ENCODE results near the gene RXFP3.
A peak's percentile ranks its signal among the peaks of the same experiment; 100 is the strongest.

RXFP3 gene

DNA sequence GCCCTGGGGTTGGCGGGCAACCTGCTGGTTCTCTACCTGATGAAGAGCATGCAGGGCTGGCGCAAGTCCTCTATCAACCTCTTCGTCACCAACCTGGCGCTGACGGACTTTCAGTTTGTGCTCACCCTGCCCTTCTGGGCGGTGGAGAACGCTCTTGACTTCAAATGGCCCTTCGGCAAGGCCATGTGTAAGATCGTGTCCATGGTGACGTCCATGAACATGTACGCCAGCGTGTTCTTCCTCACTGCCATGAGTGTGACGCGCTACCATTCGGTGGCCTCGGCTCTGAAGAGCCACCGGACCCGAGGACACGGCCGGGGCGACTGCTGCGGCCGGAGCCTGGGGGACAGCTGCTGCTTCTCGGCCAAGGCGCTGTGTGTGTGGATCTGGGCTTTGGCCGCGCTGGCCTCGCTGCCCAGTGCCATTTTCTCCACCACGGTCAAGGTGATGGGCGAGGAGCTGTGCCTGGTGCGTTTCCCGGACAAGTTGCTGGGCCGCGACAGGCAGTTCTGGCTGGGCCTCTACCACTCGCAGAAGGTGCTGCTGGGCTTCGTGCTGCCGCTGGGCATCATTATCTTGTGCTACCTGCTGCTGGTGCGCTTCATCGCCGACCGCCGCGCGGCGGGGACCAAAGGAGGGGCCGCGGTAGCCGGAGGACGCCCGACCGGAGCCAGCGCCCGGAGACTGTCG, 976 bp downstream of the RXFP3 start:
- peak overlapping the region; percentile 55 for H3K4me3 Mint-ChIP-seq
- peaks cover 5% of the 10 kb centered on the region for H3K4me1 Mint-ChIP-seq
- H3K27ac Mint-ChIP-seq, result no peak overlapping the region
- no peaks in the 10 kb centered on the region for H3K9me3 Mint-ChIP-seq
- TF ChIP-seq, protein P1, sequence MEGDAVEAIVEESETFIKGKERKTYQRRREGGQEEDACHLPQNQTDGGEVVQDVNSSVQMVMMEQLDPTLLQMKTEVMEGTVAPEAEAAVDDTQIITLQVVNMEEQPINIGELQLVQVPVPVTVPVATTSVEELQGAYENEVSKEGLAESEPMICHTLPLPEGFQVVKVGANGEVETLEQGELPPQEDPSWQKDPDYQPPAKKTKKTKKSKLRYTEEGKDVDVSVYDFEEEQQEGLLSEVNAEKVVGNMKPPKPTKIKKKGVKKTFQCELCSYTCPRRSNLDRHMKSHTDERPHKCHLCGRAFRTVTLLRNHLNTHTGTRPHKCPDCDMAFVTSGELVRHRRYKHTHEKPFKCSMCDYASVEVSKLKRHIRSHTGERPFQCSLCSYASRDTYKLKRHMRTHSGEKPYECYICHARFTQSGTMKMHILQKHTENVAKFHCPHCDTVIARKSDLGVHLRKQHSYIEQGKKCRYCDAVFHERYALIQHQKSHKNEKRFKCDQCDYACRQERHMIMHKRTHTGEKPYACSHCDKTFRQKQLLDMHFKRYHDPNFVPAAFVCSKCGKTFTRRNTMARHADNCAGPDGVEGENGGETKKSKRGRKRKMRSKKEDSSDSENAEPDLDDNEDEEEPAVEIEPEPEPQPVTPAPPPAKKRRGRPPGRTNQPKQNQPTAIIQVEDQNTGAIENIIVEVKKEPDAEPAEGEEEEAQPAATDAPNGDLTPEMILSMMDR (IDR thresholded peaks at IDR 0.05), result no peak
- no peaks in the 10 kb centered on the region for H3K36me3 Mint-ChIP-seq (ENCODE audit: low read depth)
- H3K27me3 Mint-ChIP-seq (ENCODE audit: low read depth, poor library complexity), result peaks cover 50% of the 10 kb centered on the region
- DNase-seq, result no peak

- no peak overlapping the region for H3K4me3 Mint-ChIP-seq
- no peak overlapping the region for H3K27ac Mint-ChIP-seq
- peaks cover 53% of the 10 kb centered on the region for H3K27me3 Mint-ChIP-seq (ENCODE audit: low read depth, poor library complexity)
- H3K9me3 Mint-ChIP-seq, result no peaks in the 10 kb centered on the region
- no peak for DNase-seq
- H3K36me3 Mint-ChIP-seq (ENCODE audit: low read depth), result no peaks in the 10 kb centered on the region
- peaks cover 5% of the 10 kb centered on the region for H3K4me1 Mint-ChIP-seq
- TF ChIP-seq, protein P1 (IDR thresholded peaks at IDR 0.05), result no peak
These were observed 1.7 kb downstream of the RXFP3 start for GRCh38 chr5:33937707-33938506.

DNA sequence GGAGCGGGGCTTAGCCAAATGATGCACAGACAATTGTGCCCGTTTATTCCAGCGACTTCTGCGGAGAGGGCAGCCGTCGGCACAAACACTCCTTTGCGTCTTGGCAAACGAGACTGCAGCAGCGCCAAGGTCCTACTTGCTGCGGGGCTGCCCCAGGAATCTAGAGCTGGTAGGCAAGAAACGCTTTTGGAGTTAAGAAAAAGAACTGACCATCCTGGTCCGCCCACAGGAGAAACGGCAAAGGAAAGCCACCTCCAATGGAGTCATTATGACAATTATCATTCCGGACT, 2.3 kb downstream of the RXFP3 start:
- Mint-ChIP-seq H3K36me3 (ENCODE audit: low read depth) (no peaks in the 10 kb centered on the region), H3K27ac (no peak overlapping the region), H3K4me3 (no peak overlapping the region), H3K9me3 (no peaks in the 10 kb centered on the region), H3K27me3 (ENCODE audit: low read depth, poor library complexity) (peaks cover 53% of the 10 kb centered on the region), H3K4me1 (peaks cover 5% of the 10 kb centered on the region)
- TF ChIP-seq, protein P1 (IDR thresholded peaks at IDR 0.05), result no peak
- no peak for DNase-seq

- Mint-ChIP-seq H3K27ac (no peak overlapping the region), H3K4me1 (peaks cover 5% of the 10 kb centered on the region), H3K4me3 (no peak overlapping the region), H3K27me3 (ENCODE audit: low read depth, poor library complexity) (peaks cover 53% of the 10 kb centered on the region), H3K36me3 (ENCODE audit: low read depth) (no peaks in the 10 kb centered on the region), H3K9me3 (no peaks in the 10 kb centered on the region)
- TF ChIP-seq, protein P1 (IDR thresholded peaks at IDR 0.05), result no peak
- no peak for DNase-seq
These were observed 2.7 kb downstream of the RXFP3 start for GRCh38 chr5:33938881-33939280.

DNA sequence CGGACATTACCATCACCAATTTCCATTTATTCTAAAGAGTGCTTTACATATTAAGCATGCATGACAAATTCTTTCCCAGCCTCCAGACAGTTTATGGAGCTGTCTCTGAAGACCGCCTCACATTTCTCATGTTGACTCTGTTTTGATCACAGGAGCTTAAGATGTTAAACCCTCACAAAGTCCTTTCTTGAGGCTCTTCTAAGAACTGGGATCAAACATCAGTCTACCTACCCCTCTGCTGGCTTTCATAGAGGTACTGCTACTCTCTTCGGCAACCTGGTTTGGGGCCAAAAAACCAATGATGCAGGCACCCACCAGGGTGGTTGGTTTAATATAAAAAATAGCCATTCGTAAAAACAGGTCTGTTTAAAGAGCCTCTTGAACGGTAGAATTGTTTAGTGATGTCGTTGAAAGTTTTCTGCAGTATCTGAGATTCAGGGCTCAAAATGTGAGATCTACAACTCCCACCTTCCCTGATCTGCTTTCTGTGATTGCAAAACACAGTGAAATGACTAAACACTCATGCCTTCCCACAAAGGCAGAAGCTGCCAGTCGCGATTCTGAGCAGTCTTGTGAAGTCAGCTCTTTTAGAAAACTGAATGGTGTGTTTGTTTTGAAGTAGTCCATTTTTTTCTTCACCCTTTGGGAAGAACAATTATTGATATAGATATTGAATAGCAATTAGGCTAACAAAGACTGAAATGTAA, 3.5 kb downstream of the RXFP3 start:
- Mint-ChIP-seq H3K36me3 (ENCODE audit: low read depth) (no peaks in the 10 kb centered on the region), H3K4me1 (peaks cover 5% of the 10 kb centered on the region), H3K27ac (no peak overlapping the region), H3K27me3 (ENCODE audit: low read depth, poor library complexity) (peaks cover 50% of the 10 kb centered on the region), H3K9me3 (no peaks in the 10 kb centered on the region), H3K4me3 (no peak overlapping the region)
- DNase-seq, result no peak
- TF ChIP-seq, protein P1 (IDR thresholded peaks at IDR 0.05), result no peak

Measured in nephron progenitor cell (in vitro differentiated cells).